Spleen (tissue), 13 donors: ENCODE measurements around the gene POLR2H. TPM values are rescaled to one million over a fixed set of nuclear protein-coding genes. Genes with fewer than 3 reads are reported as not detected.
A peak's percentile ranks its signal among the peaks of the same experiment; 100 is the strongest.

Experiments
- DNase-seq: peaks from one replicate; pipeline ENCODE4 v3.0.0-alpha.2; 2020
- H3K27ac ChIP-seq, 8 donors: fragments of 200-600 bp; sonication (generic) in 7 of 8; 1 replicate in 4 of 8; 2 replicates in 4 of 8; pipeline versions ENCODE4 v1.5.0 to v1.8.0; 2016 to 2021; ENCODE audit warnings: inconsistent platforms in 4 of 8, mild to moderate bottlenecking in 4 of 8, moderate library complexity in 1 of 8
- H3K27me3 ChIP-seq, 7 donors: fragments of 200-600 bp; sonication (generic) in 6 of 7; replicated peaks in 1 of 7; 1 replicate in 4 of 7; 2 replicates in 3 of 7; pipeline versions ENCODE4 v1.5.0 to v1.8.0; 2016 to 2021; ENCODE audit warnings: inconsistent platforms in 3 of 7, mild to moderate bottlenecking in 1 of 7
- H3K36me3 ChIP-seq, 6 donors: fragments of 200-600 bp; sonication (generic) in 5 of 6; 1 replicate in 4 of 6; 2 replicates in 2 of 6; pipeline versions ENCODE4 v1.5.0 to v1.8.0; 2016 to 2021; ENCODE audit warnings: inconsistent platforms in 2 of 6
- H3K4me1 ChIP-seq, 6 donors: fragments of 200-600 bp; sonication (generic) in 5 of 6; 1 replicate in 3 of 6; 2 replicates in 3 of 6; pipeline versions ENCODE4 v1.5.0 to v1.8.0; 2016 to 2021; ENCODE audit warnings: inconsistent platforms in 3 of 6
- H3K4me3 ChIP-seq, 8 donors: fragments of 200-600 bp; sonication (generic) in 7 of 8; 1 replicate in 4 of 8; 2 replicates in 4 of 8; pipeline versions ENCODE4 v1.5.0 to v1.8.0; 2016 to 2021; ENCODE audit warnings: inconsistent platforms in 4 of 8, mild to moderate bottlenecking in 4 of 8, moderate library complexity in 2 of 8
- H3K9me3 ChIP-seq, 8 donors: fragments of 200-600 bp; sonication (generic) in 7 of 8; 1 replicate in 4 of 8; 2 replicates in 4 of 8; pipeline versions ENCODE4 v1.5.0 to v1.8.0; 2016 to 2021; ENCODE audit warnings: inconsistent platforms in 4 of 8
- POLR2A ChIP-seq, 3 donors: fragments of 450-650 bp; IDR thresholded peaks; one replicate each; pipeline ENCODE4 v1.5.1; 2017; ENCODE audit warnings: antibody characterized with exemption in 3 of 3, mild to moderate bottlenecking in 1 of 3
- POLR2AphosphoS5 ChIP-seq, 3 donors: sonication (generic); formaldehyde crosslinking; IDR thresholded peaks; one replicate each; pipeline ENCODE4 v1.5.1; 2017; ENCODE audit warnings: antibody characterized with exemption in 3 of 3
- WGBS, 5 donors: extraction: QIAGEN DNeasy Blood & Tissue Kit in 3 of 5; methylation state at CpG; one replicate each; pipeline versions ENCODE4 v1.1.5 to v1.1.7; 2013 to 2018; 5-methylcytosine and 5-hydroxymethylcytosine counted together
- intact Hi-C: fragments of 100-400 bp; cut with DNase I; formaldehyde crosslinking; loops from one replicate; pipeline ENCODE4 v1.15.0; 2023; ENCODE audit warnings: low total_unique reads
- long read RNA-seq, 2 donors: transcript quantifications; one replicate each; lab custom pipeline, GENCODE V29; 2026
- polyA plus RNA-seq, 3 donors: library from polyadenylated mRNA; stranded (reverse); fragments of 200-250 nt; gene quantifications; one replicate each; pipeline ENCODE4 v1.2.1, GENCODE V29; 2013
- total RNA-seq, 7 donors: library from RNA; depleted of rRNA in 3 of 7; stranded (reverse); fragments of >200 nt in 3 of 7; fragmentation: NEBNext Ultra II Directional in 4 of 7; extraction: Animal tissue kit (Norgen Biotek cat#: 25700) in 4 of 7; gene quantifications; one replicate each; pipeline versions ENCODE4 v1.1.0 to v1.2.1, GENCODE V29; 2016 to 2021
- TF ChIP-seq, protein P1 (sequence below), 11 experiments: fragments of 200-600 bp in 7 of 11; fragments of 450-650 bp in 4 of 11; sonication (generic) in 4 of 11; IDR thresholded peaks in 8 of 11; conservative IDR thresholded peaks in 3 of 11; 1 replicate in 7 of 11; 2 replicates in 4 of 11; pipeline versions ENCODE4 v1.4.0 to v1.8.0; 2016 to 2021; ENCODE audit warnings: antibody characterized with exemption in 11 of 11, inconsistent platforms in 4 of 11, mild to moderate bottlenecking in 1 of 11
- donor health status: healthy with polysubstance abuse.
- donor health status: DM: no; HTN: no; CAD: no; lungs with moderate emphysema.
- donor health status: DM: no; HTN: no; CAD: no.
- donor health status: Bipolar disorder and iron deficiency.
- donor health status: healthy.
- donor health status: DM: no; HTN: no; CAD: no.
- donor health status: DM: yes; HTN: yes; CAD: no.

POLR2H gene
- 100 to 1,000 TPM in 1 of 7 donors, 10 to 100 TPM in 6; 42.5 to 109 (median 55.9) TPM for total RNA-seq
- 100 to 1,000 TPM in 2 of 3 donors, 10 to 100 TPM in 1; 92.6 to 139 (median 114) TPM for polyA plus RNA-seq
- long read RNA-seq, donor 1, partial matches to known transcripts, result 15 of 23 reads
- long read RNA-seq, donor 1, other reads (novel, unspliced or antisense), result 0 of 23 reads
- long read RNA-seq, donor 2, partial matches to known transcripts, result 14 of 21 reads
- long read RNA-seq, donor 2, other reads (novel, unspliced or antisense), result 0 of 21 reads

DNA sequence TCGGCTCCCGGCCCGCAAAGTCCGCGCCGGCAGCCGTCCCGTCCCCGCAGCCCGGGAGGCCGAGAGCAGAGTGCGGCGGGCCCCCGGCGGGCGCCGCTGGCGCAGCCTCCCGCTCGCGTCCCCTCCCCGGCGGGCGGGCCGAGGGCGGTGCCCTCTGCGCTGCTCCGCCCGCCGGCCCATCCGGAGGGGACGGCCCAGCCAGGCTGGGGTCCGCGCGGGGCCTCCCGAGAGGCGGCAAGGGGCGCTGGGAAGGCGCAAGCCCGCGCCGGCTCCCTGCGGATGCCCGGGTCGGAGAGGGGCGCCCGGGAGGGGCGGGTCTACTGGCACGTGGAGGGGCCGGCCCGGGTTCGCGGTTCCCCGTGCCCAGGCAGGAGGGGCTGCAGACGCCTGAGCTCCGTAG is at the start of gene POLR2H, which contains the start of gene CLCN2:
TSS of gene POLR2H (plus strand) at position 179 of the 400 bp plus-strand sequence. CDS start 1,783 bp downstream, outside the sequence.
TSS of gene CLCN2 (minus strand) at position 74 of the 400 bp plus-strand sequence. CDS start 126 bp downstream, outside the sequence.
- H3K27me3 ChIP-seq, result no peaks in the 10 kb centered on the region
- peaks cover 0 to 30% (median 5%) of the 10 kb centered on the region in 6 donors for H3K36me3 ChIP-seq
- no peaks in the 10 kb centered on the region for H3K9me3 ChIP-seq
- peak within 1 kb of the TSS; percentile 93 to 98 (median 97) for H3K27ac ChIP-seq
- H3K4me1 ChIP-seq, result peaks cover 11 to 62% (median 31%) of the 10 kb centered on the region in 6 donors
- 0 to 1% (median 0%) methylated on average over 2 to 56 of the region's 56 CpGs; no CpG with 5 or more reads in 1 of the 5 donors for WGBS, 5 donors
- DNase-seq, result no peak
- intact Hi-C loops, result no loop called here
- TF ChIP-seq POLR2AphosphoS5 (IDR thresholded peaks at IDR 0.05), result peak; percentile 59 to 76 (median 75)
- peak in 1 of 3 donors; percentile 9 for TF ChIP-seq POLR2A (IDR thresholded peaks at IDR 0.05)
- TF ChIP-seq, protein P1, sequence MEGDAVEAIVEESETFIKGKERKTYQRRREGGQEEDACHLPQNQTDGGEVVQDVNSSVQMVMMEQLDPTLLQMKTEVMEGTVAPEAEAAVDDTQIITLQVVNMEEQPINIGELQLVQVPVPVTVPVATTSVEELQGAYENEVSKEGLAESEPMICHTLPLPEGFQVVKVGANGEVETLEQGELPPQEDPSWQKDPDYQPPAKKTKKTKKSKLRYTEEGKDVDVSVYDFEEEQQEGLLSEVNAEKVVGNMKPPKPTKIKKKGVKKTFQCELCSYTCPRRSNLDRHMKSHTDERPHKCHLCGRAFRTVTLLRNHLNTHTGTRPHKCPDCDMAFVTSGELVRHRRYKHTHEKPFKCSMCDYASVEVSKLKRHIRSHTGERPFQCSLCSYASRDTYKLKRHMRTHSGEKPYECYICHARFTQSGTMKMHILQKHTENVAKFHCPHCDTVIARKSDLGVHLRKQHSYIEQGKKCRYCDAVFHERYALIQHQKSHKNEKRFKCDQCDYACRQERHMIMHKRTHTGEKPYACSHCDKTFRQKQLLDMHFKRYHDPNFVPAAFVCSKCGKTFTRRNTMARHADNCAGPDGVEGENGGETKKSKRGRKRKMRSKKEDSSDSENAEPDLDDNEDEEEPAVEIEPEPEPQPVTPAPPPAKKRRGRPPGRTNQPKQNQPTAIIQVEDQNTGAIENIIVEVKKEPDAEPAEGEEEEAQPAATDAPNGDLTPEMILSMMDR (IDR thresholded peaks at IDR 0.05 in 8 of 11, conservative IDR thresholded peaks at IDR 0.05 in 3 of 11), result no peak
- peak within 1 kb of the TSS; percentile 82 to 98 (median 90) for H3K4me3 ChIP-seq

GRCh38 chr3:184314363-184314699 is 47.2 kb upstream of the POLR2H start, which contains the start of gene EIF4G1:
EIF4G1 (plus strand) TSS chr3:184314606; CDS start chr3:184315797, 1,191 bp downstream.
- 0 to 1% (median 1%) methylated on average over 29 to 40 of the region's 40 CpGs for WGBS, 5 donors
- Histone ChIP-seq H3K9me3 (no peaks in the 10 kb centered on the region), H3K4me1 (peaks cover 20 to 52% (median 48%) of the 10 kb centered on the region in 6 donors), H3K27me3 (no peaks in the 10 kb centered on the region), H3K4me3 (peak within 1 kb of the TSS; percentile 62 to 91 (median 72)), H3K27ac (peak within 1 kb of the TSS; percentile 79 to 99 (median 95)), H3K36me3 (peaks cover 0 to 47% (median 24%) of the 10 kb centered on the region in 6 donors)
- intact Hi-C loops, result loop anchor here (10.0 kb wide), 1 partner anchor 130 kb away; the partner anchor contains the start of gene ABCF3
- DNase-seq, result peak; percentile 98
- TF ChIP-seq, protein P1 (IDR thresholded peaks at IDR 0.05 in 8 of 11, conservative IDR thresholded peaks at IDR 0.05 in 3 of 11), result peak in 1 of 11 experiments; percentile 15
- peak; percentile 84 to 92 (median 92) for TF ChIP-seq POLR2AphosphoS5 (IDR thresholded peaks at IDR 0.05)
- peak in 1 of 3 donors; percentile 52 for TF ChIP-seq POLR2A (IDR thresholded peaks at IDR 0.05)

DNA sequence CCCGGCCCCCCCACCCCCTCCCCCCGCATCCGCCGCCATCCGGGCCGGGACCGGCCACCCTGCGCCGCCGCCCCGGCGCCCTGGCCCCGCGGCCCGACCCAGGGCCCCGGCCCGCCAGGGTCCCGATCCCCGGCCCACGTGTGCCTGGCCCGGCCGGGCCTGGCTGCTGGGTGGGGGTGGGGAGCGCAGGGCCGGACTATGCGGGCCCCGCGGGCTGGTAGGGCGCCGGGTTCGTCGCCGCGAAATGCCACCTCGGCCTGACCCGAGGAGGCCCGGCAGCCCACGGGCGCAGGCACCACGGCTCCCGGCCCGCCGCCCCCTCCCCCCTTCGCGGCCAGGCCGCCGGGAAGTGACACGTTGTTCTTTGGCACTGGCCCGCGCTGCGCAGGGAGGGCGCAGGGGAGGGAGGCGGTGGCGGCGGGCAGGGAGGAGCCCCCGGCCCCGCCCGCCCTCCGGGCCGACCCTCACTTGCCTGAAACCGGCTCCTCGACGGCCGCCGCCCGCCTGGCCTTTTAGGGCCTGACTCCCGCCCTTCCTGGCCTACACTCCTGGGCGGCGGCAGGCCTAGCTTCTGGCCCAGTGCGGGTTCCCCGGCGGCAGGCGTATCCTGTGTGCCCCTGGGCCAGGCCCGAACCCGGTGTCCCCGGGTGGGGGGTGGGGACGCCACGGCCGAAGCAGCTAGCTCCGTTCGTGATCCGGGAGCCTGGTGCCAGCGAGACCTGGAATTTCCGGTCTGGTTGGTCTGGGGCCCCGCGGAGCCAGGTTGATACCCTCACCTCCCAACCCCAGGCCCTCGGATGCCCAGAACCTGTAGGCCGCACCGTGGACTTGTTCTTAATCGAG is 46.6 kb upstream of the POLR2H start:
- intact Hi-C loops, result loop anchor here (10.0 kb wide), 1 partner anchor 130 kb away; the partner anchor contains the start of gene ABCF3

More for the DNA sequence above, 46.6 kb upstream of the POLR2H start:
- Histone ChIP-seq H3K9me3 (no peaks in the 10 kb centered on the region), H3K4me1 (peaks cover 20 to 58% (median 52%) of the 10 kb centered on the region in 6 donors), H3K27ac (peak overlapping the region; percentile 79 to 99 (median 95)), H3K36me3 (peaks cover 0 to 47% (median 23%) of the 10 kb centered on the region in 6 donors), H3K27me3 (no peaks in the 10 kb centered on the region), H3K4me3 (peak overlapping the region; percentile 62 to 91 (median 72))
- peak in 2 of 3 donors; percentile 15 to 22 for TF ChIP-seq POLR2A (IDR thresholded peaks at IDR 0.05)
- TF ChIP-seq POLR2AphosphoS5 (IDR thresholded peaks at IDR 0.05), result peak; percentile 61 to 90 (median 82)
- TF ChIP-seq, protein P1 (IDR thresholded peaks at IDR 0.05 in 8 of 11, conservative IDR thresholded peaks at IDR 0.05 in 3 of 11), result no peak
- WGBS, 5 donors, result 0 to 2% (median 1%) methylated on average over 29 to 89 of the region's 89 CpGs
- DNase-seq, result peak; percentile 94
